NCI-H128 (cell line): Measurements from ENCODE around the gene PLEKHF1.

Experiments
- DNase-seq: peaks from one replicate; lab custom pipeline; 2025; ENCODE audit not compliant: unreplicated experiment; lab: John Stamatoyannopoulos, UW

Gene PLEKHF1

GRCh38 chr19:29724746-29725145, 59.5 kb downstream of the PLEKHF1 start:
- DNase-seq: no peak
